Measurements from ENCODE around the gene CDX1.
A peak's percentile ranks its signal among the peaks of the same experiment; 100 is the strongest.

Gene CDX1

GRCh38 chr5:150206098-150206778 is 39.7 kb downstream of the CDX1 start:
- no peaks in the 10 kb centered on the region for H3K36me3 ChIP-seq (replicated peaks)
- no peaks in the 10 kb centered on the region for H3K27me3 ChIP-seq (replicated peaks)
- no peak for DNase-seq
- TF ChIP-seq, protein P1, sequence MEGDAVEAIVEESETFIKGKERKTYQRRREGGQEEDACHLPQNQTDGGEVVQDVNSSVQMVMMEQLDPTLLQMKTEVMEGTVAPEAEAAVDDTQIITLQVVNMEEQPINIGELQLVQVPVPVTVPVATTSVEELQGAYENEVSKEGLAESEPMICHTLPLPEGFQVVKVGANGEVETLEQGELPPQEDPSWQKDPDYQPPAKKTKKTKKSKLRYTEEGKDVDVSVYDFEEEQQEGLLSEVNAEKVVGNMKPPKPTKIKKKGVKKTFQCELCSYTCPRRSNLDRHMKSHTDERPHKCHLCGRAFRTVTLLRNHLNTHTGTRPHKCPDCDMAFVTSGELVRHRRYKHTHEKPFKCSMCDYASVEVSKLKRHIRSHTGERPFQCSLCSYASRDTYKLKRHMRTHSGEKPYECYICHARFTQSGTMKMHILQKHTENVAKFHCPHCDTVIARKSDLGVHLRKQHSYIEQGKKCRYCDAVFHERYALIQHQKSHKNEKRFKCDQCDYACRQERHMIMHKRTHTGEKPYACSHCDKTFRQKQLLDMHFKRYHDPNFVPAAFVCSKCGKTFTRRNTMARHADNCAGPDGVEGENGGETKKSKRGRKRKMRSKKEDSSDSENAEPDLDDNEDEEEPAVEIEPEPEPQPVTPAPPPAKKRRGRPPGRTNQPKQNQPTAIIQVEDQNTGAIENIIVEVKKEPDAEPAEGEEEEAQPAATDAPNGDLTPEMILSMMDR (IDR thresholded peaks at IDR 0.05; ENCODE audit: low read depth, low read length, missing control alignments): no peak
- no peak overlapping the region for H3K27ac ChIP-seq
- in situ Hi-C loops (cut with HindIII; ENCODE audit: low pct_ligation_motif_present, low sequenced_read_pairs): no loop called here
- no peak overlapping the region for H3K4me3 ChIP-seq (ENCODE audit: low read depth, low read length)

DNA sequence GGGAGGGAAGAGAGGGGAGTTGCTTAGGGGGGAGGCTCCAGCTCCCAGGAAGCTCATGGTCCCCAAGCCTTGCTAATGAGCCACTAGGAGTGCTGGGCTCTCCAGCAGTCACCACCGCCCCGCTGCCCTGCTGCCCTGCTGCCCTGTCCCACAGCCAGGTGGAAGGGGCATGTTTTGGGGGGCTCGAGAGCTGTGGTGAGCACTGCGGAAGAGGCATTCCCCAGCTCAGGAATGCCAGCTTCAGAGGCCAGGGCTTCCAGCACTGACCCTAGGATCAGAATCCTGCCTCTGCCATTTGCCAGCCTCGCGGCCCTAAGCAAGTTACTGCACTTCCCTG is 40.2 kb downstream of the CDX1 start:
- no peak for DNase-seq
- in situ Hi-C loops (cut with HindIII; ENCODE audit: low pct_ligation_motif_present, low sequenced_read_pairs): no loop called here
- no peaks in the 10 kb centered on the region for H3K36me3 ChIP-seq (replicated peaks)
- no peak overlapping the region for H3K27ac ChIP-seq
- H3K4me3 ChIP-seq (ENCODE audit: low read depth, low read length): no peak overlapping the region
- TF ChIP-seq, protein P1 (IDR thresholded peaks at IDR 0.05; ENCODE audit: low read depth, low read length, missing control alignments): no peak
- H3K27me3 ChIP-seq (replicated peaks): no peaks in the 10 kb centered on the region

DNA sequence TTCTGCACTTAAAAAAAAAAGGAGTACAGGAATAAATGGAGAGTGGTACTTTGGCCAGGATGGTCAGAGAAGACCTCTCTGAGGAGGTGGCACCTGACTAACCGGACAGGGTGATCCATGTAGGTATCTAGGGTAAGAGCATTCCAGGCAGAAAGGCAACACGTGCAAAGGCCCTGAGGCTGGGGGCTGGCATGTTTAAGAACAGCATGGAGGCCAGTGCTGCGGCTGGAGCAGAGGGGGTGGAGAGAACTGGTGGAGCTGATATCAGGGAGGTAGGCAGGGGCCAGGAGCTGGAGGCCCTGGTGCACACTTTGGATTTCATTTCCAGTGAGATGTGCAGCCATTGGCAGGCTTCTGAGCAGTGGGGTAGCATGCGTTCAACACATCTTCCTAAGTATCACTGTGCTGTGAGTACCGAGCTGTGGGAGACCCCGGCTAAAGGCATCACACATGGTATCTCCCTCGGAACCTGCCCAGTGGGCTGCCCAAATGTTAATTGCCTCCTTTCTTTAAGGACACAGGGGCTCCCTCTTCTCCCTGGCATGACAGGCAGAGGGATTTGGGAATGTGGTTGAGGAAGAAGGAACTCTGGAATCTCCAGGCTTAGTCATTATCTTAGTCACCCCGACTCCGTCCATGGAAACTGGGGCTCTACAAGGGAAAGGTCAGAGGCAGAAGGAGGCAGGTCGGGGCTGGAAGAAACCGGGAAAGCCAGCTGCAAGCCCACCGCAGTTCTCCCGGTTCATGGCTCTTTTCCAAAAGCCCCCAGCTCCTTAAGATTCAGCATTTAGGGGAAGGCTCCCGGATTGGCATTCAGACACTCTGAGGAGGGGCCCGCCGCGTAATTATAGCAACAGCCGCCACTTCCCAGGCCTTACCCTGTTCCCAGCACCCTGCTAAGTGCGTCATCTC is 41.9 kb downstream of the CDX1 start:
- in situ Hi-C loops (cut with HindIII; ENCODE audit: low pct_ligation_motif_present, low sequenced_read_pairs): no loop called here
- no peak overlapping the region for H3K4me3 ChIP-seq (ENCODE audit: low read depth, low read length)
- TF ChIP-seq, protein P1 (IDR thresholded peaks at IDR 0.05; ENCODE audit: low read depth, low read length, missing control alignments): no peak
- no peaks in the 10 kb centered on the region for H3K36me3 ChIP-seq (replicated peaks)
- peak; percentile 24 for DNase-seq
- H3K27me3 ChIP-seq (replicated peaks): no peaks in the 10 kb centered on the region
- H3K27ac ChIP-seq: peak overlapping the region; percentile 6

DNA sequence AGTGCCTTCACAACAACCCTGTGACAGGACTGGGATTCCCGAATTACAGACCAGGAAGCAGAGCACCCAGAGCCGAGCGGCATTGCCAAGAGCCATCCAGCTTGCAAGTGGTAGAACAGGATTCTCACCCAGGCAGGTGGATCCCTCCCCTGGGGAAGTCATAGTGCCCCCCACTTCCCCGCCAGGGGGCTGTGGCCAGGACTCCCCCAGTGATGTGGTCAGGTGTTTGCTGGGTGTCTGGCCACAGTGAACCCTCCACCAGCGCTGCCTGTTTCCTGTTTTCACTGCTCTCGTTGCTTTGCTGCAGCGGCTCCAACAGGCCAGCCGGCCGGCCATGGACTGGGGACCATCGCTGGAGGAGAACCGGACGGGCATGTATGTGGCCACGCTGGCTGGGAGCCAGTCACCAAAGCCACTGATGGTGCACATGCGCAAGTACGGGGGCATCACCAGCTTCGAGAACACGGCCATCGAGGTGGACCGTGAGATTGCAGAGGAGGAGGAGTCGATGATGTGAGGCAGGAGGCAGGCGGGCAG is 42.6 kb downstream of the CDX1 start:
- Histone ChIP-seq H3K27me3 (replicated peaks) (no peaks in the 10 kb centered on the region), H3K4me3 (ENCODE audit: low read depth, low read length) (no peak overlapping the region), H3K27ac (peak overlapping the region; percentile 37), H3K36me3 (replicated peaks) (no peaks in the 10 kb centered on the region)
- TF ChIP-seq, protein P1 (IDR thresholded peaks at IDR 0.05; ENCODE audit: low read depth, low read length, missing control alignments): no peak
- DNase-seq: peak; percentile 83
- in situ Hi-C loops (cut with HindIII; ENCODE audit: low pct_ligation_motif_present, low sequenced_read_pairs): no loop called here

DNA sequence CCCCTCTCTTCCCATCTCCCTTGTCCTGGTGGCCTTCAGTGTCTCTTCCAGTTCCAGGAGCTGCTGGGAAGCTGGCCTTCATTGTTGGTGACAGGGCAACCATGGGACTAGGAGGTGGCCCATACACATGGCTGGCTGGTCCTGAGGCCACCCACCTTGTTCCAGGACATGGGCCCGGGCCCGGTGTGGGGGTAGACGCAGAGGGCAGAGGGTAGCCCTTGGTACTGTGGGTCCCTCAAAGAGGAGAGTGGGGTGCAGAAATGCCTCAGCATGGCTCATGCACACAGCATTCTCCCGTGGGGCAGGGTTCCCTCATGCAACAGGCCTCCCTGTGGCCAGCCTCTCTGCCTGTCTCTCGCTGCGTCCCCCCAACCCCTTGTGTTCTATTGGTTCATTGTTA is 44.1 kb downstream of the CDX1 start:
- no peaks in the 10 kb centered on the region for H3K36me3 ChIP-seq (replicated peaks)
- TF ChIP-seq, protein P1 (IDR thresholded peaks at IDR 0.05; ENCODE audit: low read depth, low read length, missing control alignments): no peak
- no peaks in the 10 kb centered on the region for H3K27me3 ChIP-seq (replicated peaks)
- H3K27ac ChIP-seq: no peak overlapping the region
- DNase-seq: no peak
- no peak overlapping the region for H3K4me3 ChIP-seq (ENCODE audit: low read depth, low read length)
- in situ Hi-C loops (cut with HindIII; ENCODE audit: low pct_ligation_motif_present, low sequenced_read_pairs): no loop called here

All from brain microvascular endothelial cell (primary cell).